HG02943 (cell line): ENCODE measurements around the gene REPS1.

ENCODE experiments used
- ATAC-seq: cut with Tn5 transposase; IDR thresholded peaks from one replicate; pipeline ENCODE4 v1.9.1; 2021; ENCODE audit warnings: mild to moderate bottlenecking, low read depth, moderate library complexity; ENCODE audit not compliant: unreplicated experiment

REPS1 gene

GRCh38 chr6:138865480-138866109 is 122.5 kb downstream of the REPS1 start:
- no peak for ATAC-seq

DNA sequence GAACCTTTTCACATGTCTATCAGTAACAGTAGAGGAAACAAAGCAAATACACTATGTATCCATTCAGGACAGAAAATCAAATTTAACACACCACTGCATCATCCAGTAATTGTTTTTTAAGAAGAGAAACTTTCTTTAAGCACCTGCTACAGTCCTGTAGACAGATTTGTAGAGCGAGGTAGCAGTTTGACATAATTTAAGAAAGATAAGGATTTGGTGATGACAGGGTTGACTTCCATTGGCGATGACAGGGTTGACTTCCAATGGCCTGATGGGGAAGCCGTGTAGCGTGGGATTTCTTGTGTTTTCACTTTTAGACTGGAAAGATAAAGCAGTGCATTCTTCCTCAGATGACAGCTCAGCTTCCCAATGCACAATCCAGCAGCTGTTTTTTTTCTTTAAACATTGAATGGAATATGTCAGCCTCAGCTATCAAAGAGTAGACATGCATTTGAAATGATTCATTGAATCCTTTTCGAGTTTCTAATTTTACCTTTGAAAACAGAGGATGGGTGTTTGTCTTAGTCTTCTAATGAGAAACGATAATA is 123.6 kb downstream of the REPS1 start:
- no peak for ATAC-seq

- ATAC-seq: no peak
Measured at GRCh38 chr6:138863321-138863720, 124.7 kb downstream of the REPS1 start.

DNA sequence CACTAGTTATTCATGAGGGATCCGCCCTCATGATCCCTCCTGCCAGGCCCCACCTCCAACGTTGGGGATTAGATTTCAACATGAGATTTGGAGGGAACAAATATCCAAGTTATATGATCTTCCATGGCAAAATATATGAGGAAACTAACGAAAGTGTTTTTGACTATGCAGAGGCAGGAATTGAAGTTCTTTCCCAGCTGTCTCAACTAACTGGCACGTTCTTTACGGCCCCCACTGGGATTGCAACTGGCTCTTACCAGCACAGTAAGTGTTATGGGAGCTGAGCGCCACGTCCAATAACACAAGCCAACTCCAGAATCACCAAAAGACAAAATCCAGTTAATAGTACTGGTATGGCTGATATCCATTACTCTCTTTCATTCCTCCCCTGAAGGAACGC is 125.6 kb downstream of the REPS1 start:
- no peak for ATAC-seq

GRCh38 chr6:138857775-138858174 is 130.3 kb downstream of the REPS1 start:
- ATAC-seq: no peak

GRCh38 chr6:138856654-138857053 is 131.4 kb downstream of the REPS1 start:
- no peak for ATAC-seq
